ENCODE measurements around the gene RWDD2A. TPM values are rescaled to one million over a fixed set of nuclear protein-coding genes. Genes with fewer than 3 reads are reported as not detected.
A peak's percentile ranks its signal among the peaks of the same experiment; 100 is the strongest.

RWDD2A gene
- total and polyA plus RNA-seq, 2 donors from 2014 or later = 4.0 to 5.5 TPM

DNA sequence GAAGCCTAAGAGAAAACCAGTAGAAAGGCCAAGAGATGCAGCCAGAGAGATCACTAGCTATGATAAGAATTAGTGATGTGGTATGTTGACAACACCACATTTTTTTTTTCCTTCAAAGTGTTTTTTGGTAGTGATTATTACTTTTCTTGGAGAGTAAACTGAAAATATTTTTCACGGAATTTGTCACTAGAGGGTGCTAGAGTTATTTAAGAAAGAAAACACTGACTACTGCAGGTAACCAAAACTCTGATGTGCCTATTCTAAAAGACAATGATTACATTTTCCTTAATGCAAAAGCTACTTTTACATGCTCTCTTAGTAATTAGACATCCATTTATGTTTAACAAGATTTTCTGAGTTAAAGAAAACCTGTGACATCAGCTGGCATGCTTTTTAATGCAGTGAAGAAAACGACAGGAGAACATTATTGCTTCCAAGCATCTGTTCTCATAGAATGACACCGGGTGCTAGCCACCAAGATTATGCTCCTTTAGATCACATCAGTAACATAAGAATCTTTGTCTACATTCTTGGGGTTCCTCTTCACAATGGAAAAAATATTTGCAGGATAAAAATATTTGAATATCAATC lies 28.8 kb downstream of the RWDD2A start:
- no peak overlapping the region for H3K9ac ChIP-seq (ENCODE audit: low read length in 3 of 3)
- DNase-seq (peak in 2 of 5 donors; percentile 58 to 61), FAIRE-seq (peak; percentile 72)
- H3K4me3 ChIP-seq (ENCODE audit: low read length in 3 of 3) = no peak overlapping the region
- no peaks in the 10 kb centered on the region for H3K27me3 ChIP-seq (ENCODE audit: control insufficient read depth, insufficient read depth, low read length)
- no peaks in the 10 kb centered on the region for H3K4me1 ChIP-seq (ENCODE audit: control insufficient read depth in 2 of 3, insufficient read depth in 2 of 3, low read depth in 1 of 3, low read length in 3 of 3)
- intact Hi-C loops (cut with DNase I) = loop anchor here (5.0 kb wide), 1 partner anchor 290 kb away; the partner anchor contains the start of gene PRSS35
- no peaks in the 10 kb centered on the region for H3K9me3 ChIP-seq (ENCODE audit: control insufficient read depth in 2 of 3, insufficient read depth in 1 of 3, low read length in 3 of 3)
- no peak overlapping the region for H3K27ac ChIP-seq (ENCODE audit: low read depth in 2 of 2, low read length in 2 of 2)
- H3K36me3 ChIP-seq (ENCODE audit: control insufficient read depth in 2 of 3, insufficient read depth in 3 of 3, low read length in 3 of 3) = no peaks in the 10 kb centered on the region
- TF ChIP-seq, protein P1, sequence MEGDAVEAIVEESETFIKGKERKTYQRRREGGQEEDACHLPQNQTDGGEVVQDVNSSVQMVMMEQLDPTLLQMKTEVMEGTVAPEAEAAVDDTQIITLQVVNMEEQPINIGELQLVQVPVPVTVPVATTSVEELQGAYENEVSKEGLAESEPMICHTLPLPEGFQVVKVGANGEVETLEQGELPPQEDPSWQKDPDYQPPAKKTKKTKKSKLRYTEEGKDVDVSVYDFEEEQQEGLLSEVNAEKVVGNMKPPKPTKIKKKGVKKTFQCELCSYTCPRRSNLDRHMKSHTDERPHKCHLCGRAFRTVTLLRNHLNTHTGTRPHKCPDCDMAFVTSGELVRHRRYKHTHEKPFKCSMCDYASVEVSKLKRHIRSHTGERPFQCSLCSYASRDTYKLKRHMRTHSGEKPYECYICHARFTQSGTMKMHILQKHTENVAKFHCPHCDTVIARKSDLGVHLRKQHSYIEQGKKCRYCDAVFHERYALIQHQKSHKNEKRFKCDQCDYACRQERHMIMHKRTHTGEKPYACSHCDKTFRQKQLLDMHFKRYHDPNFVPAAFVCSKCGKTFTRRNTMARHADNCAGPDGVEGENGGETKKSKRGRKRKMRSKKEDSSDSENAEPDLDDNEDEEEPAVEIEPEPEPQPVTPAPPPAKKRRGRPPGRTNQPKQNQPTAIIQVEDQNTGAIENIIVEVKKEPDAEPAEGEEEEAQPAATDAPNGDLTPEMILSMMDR (IDR thresholded peaks at IDR 0.05; ENCODE audit: borderline replicate concordance, extremely low read depth, insufficient read depth) = no peak

DNA sequence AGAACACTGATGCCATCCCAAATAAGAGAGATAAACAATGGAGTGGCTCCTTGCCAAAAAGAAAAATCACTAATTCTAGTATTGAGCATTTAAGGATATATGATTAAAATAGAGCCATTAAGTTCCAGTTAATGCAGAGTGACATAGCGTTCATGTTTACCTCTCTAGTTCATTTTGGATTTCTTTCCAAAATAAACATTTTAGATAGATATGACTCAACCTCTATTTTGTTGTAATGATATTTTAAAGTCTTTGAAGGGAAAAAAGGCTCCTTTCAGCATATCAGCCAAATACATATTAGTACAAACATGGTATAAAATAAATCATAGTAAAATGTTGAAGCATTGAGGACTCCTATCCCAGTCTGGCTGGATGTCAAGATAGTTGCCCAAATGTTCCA lies 33.4 kb downstream of the RWDD2A start:
- H3K27ac ChIP-seq (ENCODE audit: low read depth in 2 of 2, low read length in 2 of 2) = no peak overlapping the region
- intact Hi-C loops (cut with DNase I) = no loop called here

DNA sequence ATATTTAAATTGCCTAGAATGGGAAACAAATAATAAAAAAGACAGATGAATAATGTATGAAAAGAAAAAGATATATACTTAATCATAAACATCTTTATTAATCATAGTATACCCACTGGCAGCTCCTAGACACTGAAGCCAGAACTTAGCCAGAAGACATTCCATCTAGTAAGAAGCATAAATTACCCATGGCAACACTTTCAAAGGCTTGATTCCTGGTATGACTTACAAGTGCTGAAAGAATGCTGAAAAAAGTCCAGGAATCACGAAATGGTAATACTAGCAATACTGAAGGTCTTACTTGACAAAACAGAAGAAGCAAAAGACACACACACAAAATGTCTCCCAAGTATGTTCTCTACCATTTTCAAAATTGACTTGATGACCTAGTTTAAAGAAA lies 38.0 kb downstream of the RWDD2A start:
- Histone ChIP-seq H3K27me3 (ENCODE audit: control insufficient read depth, insufficient read depth, low read length) (no peaks in the 10 kb centered on the region), H3K4me3 (ENCODE audit: low read length in 3 of 3) (no peak overlapping the region), H3K9ac (ENCODE audit: low read length in 3 of 3) (no peak overlapping the region), H3K4me1 (ENCODE audit: control insufficient read depth in 2 of 3, insufficient read depth in 2 of 3, low read depth in 1 of 3, low read length in 3 of 3) (no peaks in the 10 kb centered on the region), H3K27ac (ENCODE audit: low read depth in 2 of 2, low read length in 2 of 2) (no peak overlapping the region), H3K9me3 (ENCODE audit: control insufficient read depth in 2 of 3, insufficient read depth in 1 of 3, low read length in 3 of 3) (no peaks in the 10 kb centered on the region), H3K36me3 (ENCODE audit: control insufficient read depth in 2 of 3, insufficient read depth in 3 of 3, low read length in 3 of 3) (no peaks in the 10 kb centered on the region)
- TF ChIP-seq, protein P1 (IDR thresholded peaks at IDR 0.05; ENCODE audit: borderline replicate concordance, extremely low read depth, insufficient read depth) = no peak
- DNase-seq (no peak), FAIRE-seq (no peak)
- intact Hi-C loops (cut with DNase I) = no loop called here

More for the DNA sequence above, 33.4 kb downstream of the RWDD2A start:
- no peaks in the 10 kb centered on the region for H3K9me3 ChIP-seq (ENCODE audit: control insufficient read depth in 2 of 3, insufficient read depth in 1 of 3, low read length in 3 of 3)
- no peaks in the 10 kb centered on the region for H3K4me1 ChIP-seq (ENCODE audit: control insufficient read depth in 2 of 3, insufficient read depth in 2 of 3, low read depth in 1 of 3, low read length in 3 of 3)
- no peaks in the 10 kb centered on the region for H3K27me3 ChIP-seq (ENCODE audit: control insufficient read depth, insufficient read depth, low read length)
- H3K4me3 ChIP-seq (ENCODE audit: low read length in 3 of 3) = no peak overlapping the region
- H3K36me3 ChIP-seq (ENCODE audit: control insufficient read depth in 2 of 3, insufficient read depth in 3 of 3, low read length in 3 of 3) = no peaks in the 10 kb centered on the region
- no peak overlapping the region for H3K9ac ChIP-seq (ENCODE audit: low read length in 3 of 3)
- TF ChIP-seq, protein P1 (IDR thresholded peaks at IDR 0.05; ENCODE audit: borderline replicate concordance, extremely low read depth, insufficient read depth) = no peak
- no peak for DNase-seq
- FAIRE-seq = no peak

DNA sequence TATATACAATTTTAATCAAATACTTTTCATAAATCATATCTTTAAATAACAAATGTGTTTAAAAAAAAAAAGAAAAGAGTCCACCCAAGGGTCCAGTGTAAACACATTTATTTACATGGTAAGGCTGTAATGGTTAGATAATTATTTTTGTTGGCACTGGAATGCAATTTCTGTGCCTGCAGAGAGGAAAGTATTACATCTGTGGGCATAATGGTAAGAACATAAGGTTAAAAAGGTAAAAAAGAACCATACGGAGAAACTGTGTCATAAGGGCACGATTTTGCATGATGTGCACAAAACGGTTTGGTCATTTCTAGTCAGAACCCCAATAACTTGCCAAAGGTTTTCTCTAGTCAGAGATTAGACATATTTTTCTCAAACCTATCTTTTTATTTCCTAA lies 54.3 kb downstream of the RWDD2A start:
- Histone ChIP-seq H3K4me1 (ENCODE audit: control insufficient read depth in 2 of 3, insufficient read depth in 2 of 3, low read depth in 1 of 3, low read length in 3 of 3) (no peaks in the 10 kb centered on the region), H3K9ac (ENCODE audit: low read length in 3 of 3) (no peak overlapping the region), H3K36me3 (ENCODE audit: control insufficient read depth in 2 of 3, insufficient read depth in 3 of 3, low read length in 3 of 3) (no peaks in the 10 kb centered on the region), H3K27ac (ENCODE audit: low read depth in 2 of 2, low read length in 2 of 2) (no peak overlapping the region), H3K9me3 (ENCODE audit: control insufficient read depth in 2 of 3, insufficient read depth in 1 of 3, low read length in 3 of 3) (no peaks in the 10 kb centered on the region), H3K4me3 (ENCODE audit: low read length in 3 of 3) (no peak overlapping the region), H3K27me3 (ENCODE audit: control insufficient read depth, insufficient read depth, low read length) (no peaks in the 10 kb centered on the region)
- no peak for DNase-seq
- FAIRE-seq = no peak
- intact Hi-C loops (cut with DNase I) = no loop called here
- TF ChIP-seq, protein P1 (IDR thresholded peaks at IDR 0.05; ENCODE audit: borderline replicate concordance, extremely low read depth, insufficient read depth) = no peak
